Measurements from ENCODE around the gene NR4A1.

- TF ChIP-seq CTCF (IDR thresholded peaks at IDR 0.05) (no peak), POLR2A (IDR thresholded peaks at IDR 0.05) (no peak)
These were observed 13.9 kb upstream of the NR4A1 start for GRCh38 chr12:52037248-52037861.
